H1 (cell line): ENCODE results near the gene CPNE8. TPM values are rescaled to one million over a fixed set of nuclear protein-coding genes. Genes with fewer than 3 reads are reported as not detected.

Source experiments
- CBX5 ChIP-seq: fragments of 300-800, 300-1000 bp; sonication (generic); IDR thresholded peaks from 2 replicates; pipeline ENCODE4 v1.7.1; 2016; ENCODE audit warnings: antibody characterized with exemption, low read length, low read depth
- CBX8 ChIP-seq: fragments of 300-800, 300-1000 bp; sonication (generic); IDR thresholded peaks from 2 replicates; pipeline ENCODE4 v1.7.1; 2016; ENCODE audit warnings: low read depth, low read length, borderline replicate concordance
- HDAC6 ChIP-seq: IDR thresholded peaks from one replicate; pipeline ENCODE4 v1.7.1; 2012; ENCODE audit warnings: low read depth, mild to moderate bottlenecking, inconsistent platforms, low read length, moderate library complexity
- NANOG ChIP-seq: IDR thresholded peaks from 2 replicates; pipeline ENCODE4 v1.6.1; 2011; ENCODE audit warnings: low read length, low read depth, mild to moderate bottlenecking, inconsistent platforms; ENCODE audit not compliant: insufficient read depth, poor library complexity, severe bottlenecking
- SIX5 ChIP-seq: IDR thresholded peaks from 2 replicates; pipeline ENCODE4 v1.6.1; 2011; ENCODE audit warnings: mild to moderate bottlenecking, low read depth, low read length
- polyA plus RNA-seq, 7 experiments: library from polyadenylated mRNA; depleted of rRNA in 3 of 7; stranded (reverse) in 5 of 7; unstranded in 2 of 7; fragments of >200 nt in 5 of 7; fragments of 200-250 nt in 2 of 7; gene quantifications; 1 replicate in 5 of 7; 2 replicates in 1 of 7; 4 replicates in 1 of 7; pipeline versions ENCODE4 v1.2.1 to v1.2.3, GENCODE V29; 2011 to 2013; ENCODE audit warnings: missing spikeins in 2 of 7, mixed read lengths in 2 of 7
- total RNA-seq: library from RNA; stranded (reverse); fragmentation: NEBNext Ultra II Directional; extraction: Animal tissue kit (Norgen Biotek cat#: 25700); gene quantifications from 2 replicates; pipeline ENCODE4 v1.2.1, GENCODE V29; 2021
- TF ChIP-seq, protein P1 (sequence below): fragments of 300-600 bp; sonication (generic); IDR thresholded peaks from 2 replicates; pipeline ENCODE4 v1.7.1; 2012; ENCODE audit warnings: low read length, moderate library complexity, mild to moderate bottlenecking, inconsistent platforms; ENCODE audit not compliant: insufficient replicate concordance
- TF ChIP-seq, protein P2 (sequence below), 3 experiments: IDR thresholded peaks; 1 replicate in 2 of 3; 2 replicates in 1 of 3; pipeline versions ENCODE4 v1.5.1 to v1.6.1; 2011; ENCODE audit warnings: low read length in 3 of 3, mild to moderate bottlenecking in 3 of 3, inconsistent platforms in 2 of 3, low read depth in 1 of 3, moderate library complexity in 1 of 3; ENCODE audit not compliant: insufficient read depth in 1 of 3; ENCODE audit errors: control extremely low read depth in 1 of 3

Gene CPNE8
- total and polyA plus RNA-seq, 2 of the 8 experiments (the other 6 are each of a cell fraction or from before 2014, with no cell fraction given), result 2.5 to 6.8 TPM

DNA sequence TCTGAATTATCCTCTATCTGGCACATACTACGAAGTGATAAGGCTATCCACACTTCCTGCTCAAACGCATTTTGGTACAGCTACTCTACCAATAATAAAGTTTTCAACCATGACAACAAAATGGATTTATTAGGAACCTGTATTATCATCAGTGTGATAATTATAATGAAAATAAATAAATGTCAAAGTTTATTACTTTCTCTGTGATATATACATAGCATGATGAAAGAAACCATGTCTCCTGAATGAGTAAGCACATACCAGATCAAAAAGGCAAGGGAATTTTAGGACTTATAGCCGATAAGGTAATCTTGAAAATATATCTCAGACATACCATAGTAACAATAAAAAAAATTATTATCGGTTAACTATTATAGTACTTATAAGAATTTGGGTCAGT is 61.1 kb downstream of the CPNE8 start (continued):
- TF ChIP-seq, protein P1, sequence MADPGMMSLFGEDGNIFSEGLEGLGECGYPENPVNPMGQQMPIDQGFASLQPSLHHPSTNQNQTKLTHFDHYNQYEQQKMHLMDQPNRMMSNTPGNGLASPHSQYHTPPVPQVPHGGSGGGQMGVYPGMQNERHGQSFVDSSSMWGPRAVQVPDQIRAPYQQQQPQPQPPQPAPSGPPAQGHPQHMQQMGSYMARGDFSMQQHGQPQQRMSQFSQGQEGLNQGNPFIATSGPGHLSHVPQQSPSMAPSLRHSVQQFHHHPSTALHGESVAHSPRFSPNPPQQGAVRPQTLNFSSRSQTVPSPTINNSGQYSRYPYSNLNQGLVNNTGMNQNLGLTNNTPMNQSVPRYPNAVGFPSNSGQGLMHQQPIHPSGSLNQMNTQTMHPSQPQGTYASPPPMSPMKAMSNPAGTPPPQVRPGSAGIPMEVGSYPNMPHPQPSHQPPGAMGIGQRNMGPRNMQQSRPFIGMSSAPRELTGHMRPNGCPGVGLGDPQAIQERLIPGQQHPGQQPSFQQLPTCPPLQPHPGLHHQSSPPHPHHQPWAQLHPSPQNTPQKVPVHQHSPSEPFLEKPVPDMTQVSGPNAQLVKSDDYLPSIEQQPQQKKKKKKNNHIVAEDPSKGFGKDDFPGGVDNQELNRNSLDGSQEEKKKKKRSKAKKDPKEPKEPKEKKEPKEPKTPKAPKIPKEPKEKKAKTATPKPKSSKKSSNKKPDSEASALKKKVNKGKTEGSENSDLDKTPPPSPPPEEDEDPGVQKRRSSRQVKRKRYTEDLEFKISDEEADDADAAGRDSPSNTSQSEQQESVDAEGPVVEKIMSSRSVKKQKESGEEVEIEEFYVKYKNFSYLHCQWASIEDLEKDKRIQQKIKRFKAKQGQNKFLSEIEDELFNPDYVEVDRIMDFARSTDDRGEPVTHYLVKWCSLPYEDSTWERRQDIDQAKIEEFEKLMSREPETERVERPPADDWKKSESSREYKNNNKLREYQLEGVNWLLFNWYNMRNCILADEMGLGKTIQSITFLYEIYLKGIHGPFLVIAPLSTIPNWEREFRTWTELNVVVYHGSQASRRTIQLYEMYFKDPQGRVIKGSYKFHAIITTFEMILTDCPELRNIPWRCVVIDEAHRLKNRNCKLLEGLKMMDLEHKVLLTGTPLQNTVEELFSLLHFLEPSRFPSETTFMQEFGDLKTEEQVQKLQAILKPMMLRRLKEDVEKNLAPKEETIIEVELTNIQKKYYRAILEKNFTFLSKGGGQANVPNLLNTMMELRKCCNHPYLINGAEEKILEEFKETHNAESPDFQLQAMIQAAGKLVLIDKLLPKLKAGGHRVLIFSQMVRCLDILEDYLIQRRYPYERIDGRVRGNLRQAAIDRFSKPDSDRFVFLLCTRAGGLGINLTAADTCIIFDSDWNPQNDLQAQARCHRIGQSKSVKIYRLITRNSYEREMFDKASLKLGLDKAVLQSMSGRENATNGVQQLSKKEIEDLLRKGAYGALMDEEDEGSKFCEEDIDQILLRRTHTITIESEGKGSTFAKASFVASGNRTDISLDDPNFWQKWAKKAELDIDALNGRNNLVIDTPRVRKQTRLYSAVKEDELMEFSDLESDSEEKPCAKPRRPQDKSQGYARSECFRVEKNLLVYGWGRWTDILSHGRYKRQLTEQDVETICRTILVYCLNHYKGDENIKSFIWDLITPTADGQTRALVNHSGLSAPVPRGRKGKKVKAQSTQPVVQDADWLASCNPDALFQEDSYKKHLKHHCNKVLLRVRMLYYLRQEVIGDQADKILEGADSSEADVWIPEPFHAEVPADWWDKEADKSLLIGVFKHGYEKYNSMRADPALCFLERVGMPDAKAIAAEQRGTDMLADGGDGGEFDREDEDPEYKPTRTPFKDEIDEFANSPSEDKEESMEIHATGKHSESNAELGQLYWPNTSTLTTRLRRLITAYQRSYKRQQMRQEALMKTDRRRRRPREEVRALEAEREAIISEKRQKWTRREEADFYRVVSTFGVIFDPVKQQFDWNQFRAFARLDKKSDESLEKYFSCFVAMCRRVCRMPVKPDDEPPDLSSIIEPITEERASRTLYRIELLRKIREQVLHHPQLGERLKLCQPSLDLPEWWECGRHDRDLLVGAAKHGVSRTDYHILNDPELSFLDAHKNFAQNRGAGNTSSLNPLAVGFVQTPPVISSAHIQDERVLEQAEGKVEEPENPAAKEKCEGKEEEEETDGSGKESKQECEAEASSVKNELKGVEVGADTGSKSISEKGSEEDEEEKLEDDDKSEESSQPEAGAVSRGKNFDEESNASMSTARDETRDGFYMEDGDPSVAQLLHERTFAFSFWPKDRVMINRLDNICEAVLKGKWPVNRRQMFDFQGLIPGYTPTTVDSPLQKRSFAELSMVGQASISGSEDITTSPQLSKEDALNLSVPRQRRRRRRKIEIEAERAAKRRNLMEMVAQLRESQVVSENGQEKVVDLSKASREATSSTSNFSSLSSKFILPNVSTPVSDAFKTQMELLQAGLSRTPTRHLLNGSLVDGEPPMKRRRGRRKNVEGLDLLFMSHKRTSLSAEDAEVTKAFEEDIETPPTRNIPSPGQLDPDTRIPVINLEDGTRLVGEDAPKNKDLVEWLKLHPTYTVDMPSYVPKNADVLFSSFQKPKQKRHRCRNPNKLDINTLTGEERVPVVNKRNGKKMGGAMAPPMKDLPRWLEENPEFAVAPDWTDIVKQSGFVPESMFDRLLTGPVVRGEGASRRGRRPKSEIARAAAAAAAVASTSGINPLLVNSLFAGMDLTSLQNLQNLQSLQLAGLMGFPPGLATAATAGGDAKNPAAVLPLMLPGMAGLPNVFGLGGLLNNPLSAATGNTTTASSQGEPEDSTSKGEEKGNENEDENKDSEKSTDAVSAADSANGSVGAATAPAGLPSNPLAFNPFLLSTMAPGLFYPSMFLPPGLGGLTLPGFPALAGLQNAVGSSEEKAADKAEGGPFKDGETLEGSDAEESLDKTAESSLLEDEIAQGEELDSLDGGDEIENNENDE, result no peak
- no peak for TF ChIP-seq CBX8
- no peak for TF ChIP-seq SIX5
- TF ChIP-seq NANOG, result no peak
- TF ChIP-seq, protein P2, sequence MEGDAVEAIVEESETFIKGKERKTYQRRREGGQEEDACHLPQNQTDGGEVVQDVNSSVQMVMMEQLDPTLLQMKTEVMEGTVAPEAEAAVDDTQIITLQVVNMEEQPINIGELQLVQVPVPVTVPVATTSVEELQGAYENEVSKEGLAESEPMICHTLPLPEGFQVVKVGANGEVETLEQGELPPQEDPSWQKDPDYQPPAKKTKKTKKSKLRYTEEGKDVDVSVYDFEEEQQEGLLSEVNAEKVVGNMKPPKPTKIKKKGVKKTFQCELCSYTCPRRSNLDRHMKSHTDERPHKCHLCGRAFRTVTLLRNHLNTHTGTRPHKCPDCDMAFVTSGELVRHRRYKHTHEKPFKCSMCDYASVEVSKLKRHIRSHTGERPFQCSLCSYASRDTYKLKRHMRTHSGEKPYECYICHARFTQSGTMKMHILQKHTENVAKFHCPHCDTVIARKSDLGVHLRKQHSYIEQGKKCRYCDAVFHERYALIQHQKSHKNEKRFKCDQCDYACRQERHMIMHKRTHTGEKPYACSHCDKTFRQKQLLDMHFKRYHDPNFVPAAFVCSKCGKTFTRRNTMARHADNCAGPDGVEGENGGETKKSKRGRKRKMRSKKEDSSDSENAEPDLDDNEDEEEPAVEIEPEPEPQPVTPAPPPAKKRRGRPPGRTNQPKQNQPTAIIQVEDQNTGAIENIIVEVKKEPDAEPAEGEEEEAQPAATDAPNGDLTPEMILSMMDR (IDR thresholded peaks at IDR 0.05; ENCODE audit: control extremely low read depth in 1 of 3, insufficient read depth in 1 of 3, low read depth in 1 of 3, low read length in 3 of 3), result no peak
- no peak for TF ChIP-seq CBX5
- TF ChIP-seq HDAC6, result no peak
- TF ChIP-seq, all 59 proteins: peak for 0
